ENCODE data around the gene FAM222A.

FAM222A gene

DNA sequence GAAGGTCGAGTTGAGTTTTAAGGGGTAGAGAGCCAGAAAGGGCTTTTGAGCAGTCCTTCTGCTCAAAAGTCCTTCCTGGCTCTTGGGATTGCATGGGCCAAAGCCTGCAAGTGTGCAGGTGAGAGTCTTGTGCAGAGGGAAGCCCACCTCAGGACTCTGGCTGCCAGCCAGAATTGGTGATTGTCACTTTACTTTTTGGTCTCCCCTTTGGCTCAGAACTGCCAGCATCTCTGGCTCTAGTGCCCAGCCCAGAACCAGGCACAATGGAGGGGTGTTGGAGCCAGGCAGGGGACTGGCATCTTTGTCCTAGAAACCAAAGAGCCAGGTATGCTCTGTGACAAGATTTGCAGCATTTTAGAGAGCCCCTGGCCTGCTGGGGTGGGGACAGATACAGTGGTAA is 23.5 kb downstream of the FAM222A start:
- DNase-seq (ENCODE audit: low read depth in 2 of 2): no peak

- DNase-seq (ENCODE audit: low read depth in 2 of 2): no peak
Measured at GRCh38 chr12:109737631-109738030, 24.0 kb downstream of the FAM222A start.

DNA sequence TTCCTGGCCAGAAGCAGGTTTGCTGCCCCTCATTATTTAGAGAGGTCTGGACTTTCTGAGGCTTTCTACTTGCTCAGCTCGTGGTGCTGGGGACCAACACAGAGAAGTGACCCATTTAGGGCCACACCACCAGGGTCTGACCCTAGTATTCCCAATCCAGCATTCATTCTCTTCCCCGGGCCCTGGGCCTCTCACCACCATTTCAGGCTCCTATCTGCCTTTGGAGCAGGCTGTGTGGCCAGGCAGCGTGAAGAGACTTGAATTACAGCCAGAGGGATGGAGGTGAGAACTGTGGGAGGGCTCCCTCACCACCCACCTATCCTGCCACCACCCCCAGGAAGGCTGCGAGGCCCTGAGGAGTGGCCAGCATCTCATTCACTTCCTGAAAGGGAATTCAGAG is 24.6 kb downstream of the FAM222A start:
- DNase-seq (ENCODE audit: low read depth in 2 of 2): no peak

- DNase-seq (ENCODE audit: low read depth in 2 of 2): no peak
Measured at GRCh38 chr12:109738878-109739665, 25.4 kb downstream of the FAM222A start.

DNA sequence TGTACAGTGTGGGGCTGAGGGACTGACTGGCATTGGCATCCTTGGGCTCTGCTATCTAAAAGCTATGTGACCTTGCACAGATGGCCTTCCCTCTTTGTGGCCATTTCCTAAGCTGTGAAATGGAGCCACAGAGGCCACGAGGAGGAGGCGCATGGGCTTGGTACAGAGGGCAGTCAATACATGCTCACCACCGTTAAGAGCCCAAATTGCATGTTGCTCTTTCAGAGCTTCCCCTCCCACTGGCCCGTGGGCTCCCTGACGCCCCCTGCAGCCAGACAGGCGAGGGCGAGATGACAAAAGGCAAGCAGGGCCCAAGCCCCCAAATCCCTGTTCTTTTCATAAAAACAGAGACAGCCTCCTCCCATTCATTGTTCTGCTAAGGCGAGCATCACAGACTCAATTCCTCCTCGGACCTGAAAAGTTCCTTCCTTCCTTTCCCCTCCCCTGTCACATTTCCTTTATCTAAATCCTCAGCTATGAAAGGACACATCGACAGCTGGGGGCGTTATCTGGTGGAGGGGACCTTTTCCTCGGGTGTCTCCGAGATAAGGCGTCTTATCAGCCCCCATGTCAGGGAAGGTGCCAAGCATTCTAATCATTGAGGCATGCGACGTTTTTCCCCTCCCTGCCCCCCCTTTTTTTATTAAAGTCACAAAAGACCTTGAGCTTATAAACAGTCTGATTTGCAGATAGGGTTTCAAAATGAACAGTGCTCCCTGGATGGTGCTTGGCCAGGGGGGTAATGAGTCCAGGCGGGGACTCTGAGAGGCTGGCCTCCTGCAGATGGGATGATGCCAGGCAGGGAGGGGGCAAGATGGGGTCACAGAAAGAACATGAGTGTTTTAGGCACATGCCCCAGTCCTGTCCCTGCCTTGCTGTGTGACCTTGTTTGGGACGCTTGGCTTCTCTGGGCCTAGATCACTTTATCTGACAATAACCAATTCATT is 26.4 kb downstream of the FAM222A start:
- no peak for DNase-seq (ENCODE audit: low read depth in 2 of 2)

GRCh38 chr12:109740694-109741245 is 27.1 kb downstream of the FAM222A start:
- DNase-seq (ENCODE audit: low read depth in 2 of 2): no peak

DNA sequence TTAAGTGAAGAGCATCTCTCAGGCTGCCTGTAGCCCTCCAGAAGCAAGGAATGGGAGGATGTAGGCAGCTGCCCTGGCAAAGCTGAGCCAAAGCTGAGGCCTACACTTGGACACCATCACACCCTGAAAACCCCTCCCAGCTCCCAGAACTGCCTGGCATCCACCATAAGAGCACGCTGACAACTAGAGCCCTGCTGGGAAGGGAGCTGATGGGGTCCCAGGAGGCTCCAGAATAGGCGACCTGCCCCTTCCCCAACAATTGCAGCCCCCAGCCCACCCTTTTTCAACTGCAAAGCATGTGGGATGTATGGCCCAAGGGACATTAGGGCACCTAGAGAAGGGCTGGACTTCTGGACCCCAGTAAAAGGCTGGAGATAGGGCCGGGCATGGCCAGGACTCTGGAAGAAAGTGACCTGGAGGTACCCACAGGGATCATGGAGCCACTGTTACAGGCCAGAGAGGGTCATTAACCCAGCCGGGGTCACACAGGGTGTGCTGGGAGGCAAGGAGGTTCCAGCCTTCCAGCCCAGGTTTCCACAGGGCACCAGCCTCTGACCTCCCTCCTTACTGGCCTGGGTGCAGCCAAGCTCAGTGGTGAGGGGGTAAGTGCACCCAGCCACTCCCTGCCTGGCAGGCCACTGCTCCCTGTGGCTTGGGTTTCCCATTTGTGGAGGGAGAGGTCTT is 27.8 kb downstream of the FAM222A start:
- no peak for DNase-seq (ENCODE audit: low read depth in 2 of 2)

DNA sequence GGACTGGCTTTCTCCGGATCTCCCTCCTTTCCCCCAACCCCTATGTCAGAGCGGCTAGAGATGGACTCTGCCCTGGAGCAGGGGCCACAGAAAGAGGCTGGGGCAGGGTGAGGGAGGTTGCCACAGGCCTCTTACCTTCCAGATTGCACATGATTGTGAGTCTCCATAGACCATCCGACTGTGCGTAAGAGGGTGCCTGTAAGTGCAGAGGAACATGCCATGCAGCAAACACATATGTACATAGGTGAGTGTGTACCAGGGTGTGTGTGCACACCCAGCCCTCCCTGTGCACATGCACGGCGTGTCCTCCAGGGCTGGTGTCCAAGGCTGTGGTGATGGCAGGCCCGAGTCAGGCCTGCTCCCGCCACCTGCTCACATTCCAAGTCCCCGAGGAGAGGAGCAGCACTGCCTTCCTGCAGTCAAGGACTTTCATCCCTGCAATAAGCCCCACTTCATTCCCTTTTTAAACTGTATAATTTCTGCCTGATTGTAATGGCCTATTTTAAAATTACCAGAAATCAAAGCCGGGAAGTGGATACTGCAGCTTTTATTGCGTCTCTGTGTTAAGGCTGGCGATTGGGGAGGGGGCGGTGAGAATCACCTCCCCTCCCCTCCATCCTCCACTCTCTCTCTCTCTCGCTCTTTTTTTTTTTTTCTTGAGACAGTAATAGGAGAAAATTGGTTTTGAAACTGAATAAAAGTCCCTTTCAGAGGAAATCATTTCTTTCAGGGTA is 28.5 kb downstream of the FAM222A start:
- DNase-seq (ENCODE audit: low read depth in 2 of 2): no peak

GRCh38 chr12:109743076-109743910 is 29.7 kb downstream of the FAM222A start:
- no peak for DNase-seq (ENCODE audit: low read depth in 2 of 2)

DNA sequence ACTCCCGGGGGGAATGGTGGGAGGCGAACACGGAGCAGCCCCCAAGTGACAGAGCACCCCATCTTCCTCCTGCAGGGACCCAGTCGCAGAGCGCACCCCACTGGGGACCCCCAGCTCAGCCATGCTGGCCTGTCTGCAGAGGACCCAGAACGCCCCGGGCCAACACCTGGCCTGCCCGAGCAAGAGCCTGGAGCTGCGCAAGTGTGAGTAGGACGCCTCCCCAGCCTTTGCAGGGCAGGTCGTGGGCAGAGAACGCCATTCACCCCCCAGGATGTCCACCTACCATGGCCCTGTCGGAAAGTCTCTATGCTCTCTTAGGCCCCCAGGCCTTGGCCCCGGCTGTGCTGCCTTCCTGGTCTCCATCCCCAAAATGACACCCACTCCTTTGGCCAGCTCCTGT is 30.4 kb downstream of the FAM222A start:
- no peak for DNase-seq (ENCODE audit: low read depth in 2 of 2)

GRCh38 chr12:109744986-109745942 is 31.6 kb downstream of the FAM222A start:
- DNase-seq (ENCODE audit: low read depth in 2 of 2): no peak

DNA sequence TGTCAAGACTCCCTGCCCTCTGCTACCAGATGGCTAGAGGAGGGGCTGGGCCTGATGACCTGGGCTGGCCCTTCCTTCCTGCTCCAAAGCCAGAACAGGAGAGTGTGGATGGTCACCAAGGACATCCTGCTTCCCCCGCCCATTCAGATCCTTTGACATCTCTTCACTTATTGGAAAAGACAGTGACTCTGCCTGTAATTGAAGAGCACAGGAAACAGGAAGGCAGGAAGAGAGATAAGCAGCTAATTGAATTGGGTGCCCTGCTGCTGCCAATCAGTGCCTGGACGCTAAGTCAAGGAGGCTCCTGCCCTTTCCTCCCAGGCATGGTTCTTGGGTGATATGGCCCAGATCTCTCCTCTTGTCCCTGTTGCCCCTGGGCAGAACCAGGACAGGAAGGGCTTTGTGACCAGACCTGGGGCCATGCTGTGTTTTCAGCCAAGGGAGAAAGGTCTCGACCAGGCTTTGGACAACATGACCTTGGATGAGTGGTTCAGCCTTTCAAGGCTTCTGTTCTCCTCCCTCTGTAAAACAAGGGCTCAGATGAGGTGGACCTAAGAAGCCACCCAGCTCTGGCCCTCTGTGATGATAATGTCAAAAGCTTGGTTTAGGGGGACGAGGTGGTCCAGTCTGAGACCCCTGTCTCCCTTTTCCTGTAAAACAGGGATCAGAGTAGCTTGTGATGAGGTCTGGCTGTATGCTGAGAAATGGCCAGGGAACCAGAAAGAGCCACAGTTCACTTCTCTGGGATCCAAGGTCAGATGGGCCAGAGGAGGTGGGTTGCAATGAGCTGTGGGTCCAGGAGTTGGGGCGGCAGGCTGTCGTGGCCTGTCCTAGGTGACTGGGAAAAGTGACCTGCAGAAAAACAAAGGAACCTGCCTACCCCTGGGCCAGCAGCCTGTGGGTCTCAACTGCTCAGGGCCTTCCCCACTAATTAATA is 38.8 kb downstream of the FAM222A start:
- no peak for DNase-seq (ENCODE audit: low read depth in 2 of 2)

- no peak for DNase-seq (ENCODE audit: low read depth in 2 of 2)
Measured at GRCh38 chr12:109753054-109753401, 39.4 kb downstream of the FAM222A start.

GRCh38 chr12:109753959-109754358 is 40.3 kb downstream of the FAM222A start:
- no peak for DNase-seq (ENCODE audit: low read depth in 2 of 2)

GRCh38 chr12:109756457-109756856 is 42.8 kb downstream of the FAM222A start:
- DNase-seq (ENCODE audit: low read depth in 2 of 2): no peak

GRCh38 chr12:109757671-109758265 is 44.1 kb downstream of the FAM222A start:
- DNase-seq (ENCODE audit: low read depth in 2 of 2): no peak

Data from stimulated activated CD8-positive, alpha-beta memory T cell treated with anti-CD3 and anti-CD28 coated beads, Interleukin-15, amount 100 ng/mL, for 48 hours (primary cell).